ENCODE measurements around the gene NPC1L1. TPM values are rescaled to one million over a fixed set of nuclear protein-coding genes. Genes with fewer than 3 reads are reported as not detected.

The NPC1L1 gene
- total and polyA plus RNA-seq, 9 donors: 0.05 to 0.28 (median 0.22) TPM

GRCh38 chr7:44463169-44463808 is 77.8 kb downstream of the NPC1L1 start:
- 96 to 100% (median 100%) methylated on average over 1 of the region's 1 CpG for WGBS, 3 donors
- H3K9me3 ChIP-seq: no peaks in the 10 kb centered on the region
- H3K4me1 ChIP-seq (ENCODE audit: insufficient read depth): peaks cover 5% of the 10 kb centered on the region
- H3K36me3 ChIP-seq: no peaks in the 10 kb centered on the region
- TF ChIP-seq POLR2A (IDR thresholded peaks at IDR 0.05): no peak
- no peak for TF ChIP-seq CTCF (IDR thresholded peaks at IDR 0.05)
- no peak for TF ChIP-seq EP300 (IDR thresholded peaks at IDR 0.05)
- no peak for DNase-seq
- H3K4me3 ChIP-seq: no peak overlapping the region
- intact Hi-C loops (cut with DNase I): no loop called here
- H3K27ac ChIP-seq: no peak overlapping the region
- H3K27me3 ChIP-seq: no peaks in the 10 kb centered on the region

Small RNAs within 50 kb of the gene (small RNA-seq; reads per million reads assigned to genes)
- gene RNU6-1097P: not detected

Other genes starting within 250 kb of the NPC1L1 start
- 1 to 10 TPM in 1 of 7 donors, under 1 TPM in 4, not detected in 2; 0.24 to 1.4 (median 0.45) TPM for gene CAMK2B, start 215.7 kb downstream of the NPC1L1 start, total RNA-seq
- gene CAMK2B, start 215.7 kb downstream of the NPC1L1 start, polyA plus RNA-seq: under 1 TPM; 0.22 to 0.48 TPM
- gene NUDCD3, start 50.7 kb downstream of the NPC1L1 start, total RNA-seq: 100 to 1,000 TPM in 5 of 7 donors, 10 to 100 TPM in 2; 32.1 to 117 (median 102) TPM
- gene NUDCD3, start 50.7 kb downstream of the NPC1L1 start, polyA plus RNA-seq: 100 to 1,000 TPM in 1 of 2 donors, 10 to 100 TPM in 1; 35.4 to 111 TPM
- 10 to 100 TPM; 33.6 to 78.4 (median 53.4) TPM for gene DDX56, start 32.6 kb upstream of the NPC1L1 start, total RNA-seq
- 10 to 100 TPM; 39.2 to 43.4 TPM for gene DDX56, start 32.6 kb upstream of the NPC1L1 start, polyA plus RNA-seq
- 100 to 1,000 TPM in 2 of 7 donors, 10 to 100 TPM in 5; 74.9 to 155 (median 95.9) TPM for gene TMED4, start 40.9 kb upstream of the NPC1L1 start, total RNA-seq
- 100 to 1,000 TPM in 1 of 2 donors, 10 to 100 TPM in 1; 79.3 to 106 TPM for gene TMED4, start 40.9 kb upstream of the NPC1L1 start, polyA plus RNA-seq
- 10 to 100 TPM; 25.9 to 84.6 (median 59.3) TPM for gene OGDH, start 65.3 kb upstream of the NPC1L1 start, total RNA-seq
- 10 to 100 TPM; 24.4 to 49.2 TPM for gene OGDH, start 65.3 kb upstream of the NPC1L1 start, polyA plus RNA-seq
- gene ZMIZ2, start 207.5 kb upstream of the NPC1L1 start, total RNA-seq: 10 to 100 TPM; 20.0 to 85.5 (median 69.4) TPM
- gene ZMIZ2, start 207.5 kb upstream of the NPC1L1 start, polyA plus RNA-seq: 10 to 100 TPM; 12.7 to 36.8 TPM

All from ovary (tissue), 9 donors.